ENCODE data around the gene COG2. TPM values are rescaled to one million over a fixed set of nuclear protein-coding genes. Genes with fewer than 3 reads are reported as not detected.

The COG2 gene
- total RNA-seq, 1 donor from 2014 or later, result 22.0 TPM

- peaks cover 2% of the 10 kb centered on the region for H3K4me1 Mint-ChIP-seq (ENCODE audit: unreplicated experiment)
- H3K4me3 Mint-ChIP-seq (ENCODE audit: unreplicated experiment), result no peak overlapping the region
- H3K27ac Mint-ChIP-seq (ENCODE audit: unreplicated experiment), result no peak overlapping the region
- no peaks in the 10 kb centered on the region for H3K9me3 Mint-ChIP-seq (ENCODE audit: unreplicated experiment)
- peaks cover 26% of the 10 kb centered on the region for H3K36me3 Mint-ChIP-seq (ENCODE audit: unreplicated experiment)
- H3K27me3 Mint-ChIP-seq (ENCODE audit: unreplicated experiment), result no peaks in the 10 kb centered on the region
- no peak for TF ChIP-seq CTCF (IDR thresholded peaks at IDR 0.05)
- DNase-seq (ENCODE audit: extremely low spot score, unreplicated experiment), result no peak
Observed at GRCh38 chr1:230693777-230694176, 51.5 kb downstream of the COG2 start.

GRCh38 chr1:230694464-230694863, 52.2 kb downstream of the COG2 start:
- H3K4me1 Mint-ChIP-seq (ENCODE audit: unreplicated experiment), result peaks cover 2% of the 10 kb centered on the region
- DNase-seq (ENCODE audit: extremely low spot score, unreplicated experiment), result no peak
- H3K27ac Mint-ChIP-seq (ENCODE audit: unreplicated experiment), result no peak overlapping the region
- H3K4me3 Mint-ChIP-seq (ENCODE audit: unreplicated experiment), result no peak overlapping the region
- TF ChIP-seq CTCF (IDR thresholded peaks at IDR 0.05), result no peak
- peaks cover 2% of the 10 kb centered on the region for H3K27me3 Mint-ChIP-seq (ENCODE audit: unreplicated experiment)
- peaks cover 24% of the 10 kb centered on the region for H3K36me3 Mint-ChIP-seq (ENCODE audit: unreplicated experiment)
- no peaks in the 10 kb centered on the region for H3K9me3 Mint-ChIP-seq (ENCODE audit: unreplicated experiment)

DNA sequence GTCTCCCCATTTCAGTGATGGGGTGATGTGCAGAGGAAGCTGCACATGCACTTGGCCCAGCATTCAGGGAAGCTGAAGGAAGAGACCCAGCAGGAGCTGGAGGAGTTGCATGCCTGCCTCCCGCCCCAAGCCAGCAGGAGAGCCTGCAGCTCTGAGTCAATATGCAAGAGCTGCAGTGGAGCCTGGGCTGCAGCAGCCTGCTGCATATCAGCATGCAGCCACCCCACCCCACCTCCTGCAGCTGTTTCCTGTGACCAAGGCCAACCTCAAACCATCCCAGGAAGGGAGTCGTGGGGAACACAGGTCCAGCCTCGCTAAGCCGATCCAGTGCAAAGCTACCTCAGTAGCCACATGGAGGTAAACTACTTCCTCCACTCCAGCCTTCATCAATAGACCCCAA, 52.7 kb downstream of the COG2 start:
- no peak overlapping the region for H3K4me3 Mint-ChIP-seq (ENCODE audit: unreplicated experiment)
- no peak for DNase-seq (ENCODE audit: extremely low spot score, unreplicated experiment)
- peaks cover 20% of the 10 kb centered on the region for H3K36me3 Mint-ChIP-seq (ENCODE audit: unreplicated experiment)
- H3K9me3 Mint-ChIP-seq (ENCODE audit: unreplicated experiment), result no peaks in the 10 kb centered on the region
- peaks cover 3% of the 10 kb centered on the region for H3K27me3 Mint-ChIP-seq (ENCODE audit: unreplicated experiment)
- no peak overlapping the region for H3K27ac Mint-ChIP-seq (ENCODE audit: unreplicated experiment)
- H3K4me1 Mint-ChIP-seq (ENCODE audit: unreplicated experiment), result no peaks in the 10 kb centered on the region
- no peak for TF ChIP-seq CTCF (IDR thresholded peaks at IDR 0.05)

GRCh38 chr1:230696218-230696617, 53.9 kb downstream of the COG2 start:
- no peaks in the 10 kb centered on the region for H3K9me3 Mint-ChIP-seq (ENCODE audit: unreplicated experiment)
- H3K27me3 Mint-ChIP-seq (ENCODE audit: unreplicated experiment), result peaks cover 3% of the 10 kb centered on the region
- H3K36me3 Mint-ChIP-seq (ENCODE audit: unreplicated experiment), result peaks cover 18% of the 10 kb centered on the region
- no peak overlapping the region for H3K27ac Mint-ChIP-seq (ENCODE audit: unreplicated experiment)
- TF ChIP-seq CTCF (IDR thresholded peaks at IDR 0.05), result no peak
- no peaks in the 10 kb centered on the region for H3K4me1 Mint-ChIP-seq (ENCODE audit: unreplicated experiment)
- DNase-seq (ENCODE audit: extremely low spot score, unreplicated experiment), result no peak
- H3K4me3 Mint-ChIP-seq (ENCODE audit: unreplicated experiment), result no peak overlapping the region

DNA sequence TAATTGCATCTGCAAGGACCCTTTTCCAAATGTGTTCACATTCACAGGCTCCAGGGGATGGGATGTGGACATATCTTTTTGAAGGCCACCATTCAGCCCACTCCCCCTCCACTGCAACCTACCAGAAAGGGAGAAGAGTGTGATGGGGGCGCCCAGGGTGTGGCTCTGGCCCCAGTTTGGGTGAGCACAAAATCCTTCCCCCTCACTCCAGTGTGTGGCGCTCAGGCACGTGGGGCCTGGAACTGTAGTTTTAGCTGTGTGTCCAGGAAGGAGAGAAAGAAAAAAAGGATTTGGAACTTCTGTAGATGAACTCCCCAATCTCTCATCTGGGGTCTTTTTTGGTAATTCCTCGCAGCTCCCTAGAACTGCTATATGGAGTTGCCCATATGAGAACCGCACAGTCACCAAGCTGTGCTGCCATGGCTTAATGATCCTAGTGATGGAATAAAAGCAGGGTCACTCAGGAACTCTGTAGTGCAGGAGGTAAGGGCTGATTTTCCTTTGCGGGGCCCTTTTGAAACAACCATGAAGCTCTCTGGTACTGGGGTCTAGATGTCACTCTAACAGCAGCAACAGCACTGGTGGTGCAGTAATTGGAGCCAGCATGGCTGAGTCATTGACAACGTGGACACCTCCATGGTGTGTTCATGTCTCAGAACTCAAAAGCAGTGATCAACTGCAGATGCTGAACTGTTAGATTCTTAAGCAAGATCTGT, 54.6 kb downstream of the COG2 start:
- peaks cover 3% of the 10 kb centered on the region for H3K27me3 Mint-ChIP-seq (ENCODE audit: unreplicated experiment)
- H3K4me1 Mint-ChIP-seq (ENCODE audit: unreplicated experiment), result no peaks in the 10 kb centered on the region
- H3K27ac Mint-ChIP-seq (ENCODE audit: unreplicated experiment), result no peak overlapping the region
- no peak for TF ChIP-seq CTCF (IDR thresholded peaks at IDR 0.05)
- H3K36me3 Mint-ChIP-seq (ENCODE audit: unreplicated experiment), result peaks cover 11% of the 10 kb centered on the region
- no peak overlapping the region for H3K4me3 Mint-ChIP-seq (ENCODE audit: unreplicated experiment)
- H3K9me3 Mint-ChIP-seq (ENCODE audit: unreplicated experiment), result no peaks in the 10 kb centered on the region
- DNase-seq (ENCODE audit: extremely low spot score, unreplicated experiment), result no peak
